Gastrocnemius medialis (tissue), 4 donors: Measurements from ENCODE around the gene TNFRSF6B. TPM values are rescaled to one million over a fixed set of nuclear protein-coding genes. Genes with fewer than 3 reads are reported as not detected.

Experiments used
- ATAC-seq, 2 donors: fragments of 150-250 bp; one replicate each; pipeline ENCODE4 v1.9.1; 2016
- DNase-seq, 2 donors: peaks; one replicate each; pipeline ENCODE4 v3.0.0-alpha.2; 2019
- H3K27ac ChIP-seq, 4 donors: fragments of 200-600 bp; sonication (generic); 1 replicate in 1 of 4; 2 replicates in 3 of 4; pipeline ENCODE4 v1.5.1; 2016 to 2018; ENCODE audit warnings: mild to moderate bottlenecking in 2 of 4, moderate library complexity in 1 of 4
- H3K27me3 ChIP-seq, 3 donors: fragments of 200-600 bp; sonication (generic) in 2 of 3; 1 replicate in 1 of 3; 2 replicates in 2 of 3; pipeline versions ENCODE4 v1.5.1 to v1.6.0; 2016 to 2019; ENCODE audit warnings: mild to moderate bottlenecking in 1 of 3, moderate library complexity in 1 of 3
- H3K36me3 ChIP-seq, 2 donors: fragments of 200-600 bp; sonication (generic) in 1 of 2; one replicate each; pipeline ENCODE4 v1.5.1; 2017 to 2018
- H3K4me1 ChIP-seq, 2 donors: fragments of 200-600 bp; sonication (generic) in 1 of 2; one replicate each; pipeline ENCODE4 v1.5.1; 2016 to 2017; ENCODE audit warnings: mild to moderate bottlenecking in 2 of 2
- H3K4me3 ChIP-seq, 4 donors: fragments of 200-600 bp; sonication (generic) in 3 of 4; 1 replicate in 1 of 4; 2 replicates in 3 of 4; pipeline ENCODE4 v1.5.1; 2016 to 2019; ENCODE audit warnings: mild to moderate bottlenecking in 2 of 4
- H3K9me3 ChIP-seq, 3 donors: fragments of 200-600 bp; sonication (generic) in 2 of 3; 1 replicate in 1 of 3; 2 replicates in 2 of 3; pipeline ENCODE4 v1.5.1; 2016 to 2019
- POLR2A ChIP-seq, 2 donors: fragments of 450-650 bp; IDR thresholded peaks; one replicate each; pipeline ENCODE4 v1.6.1; 2017; ENCODE audit warnings: antibody characterized with exemption in 2 of 2, mild to moderate bottlenecking in 2 of 2, moderate library complexity in 2 of 2
- in situ Hi-C, 4 donors: fragments of 200-750 bp; cut with MboI; loops; one replicate each; pipeline versions ENCODE4 v1.15.0 to v1.8.0; 2017; ENCODE audit warnings: low sequenced_read_pairs in 4 of 4
- intact Hi-C: fragments of 100-400 bp; cut with DNase I; formaldehyde crosslinking; loops from one replicate; pipeline ENCODE4 v1.15.1; 2023; ENCODE audit warnings: low total_unique reads
- total RNA-seq, 4 donors: library from RNA; depleted of rRNA; stranded (reverse); fragments of >200 nt; gene quantifications; one replicate each; pipeline versions ENCODE4 v1.1.0 to v1.2.3, GENCODE V29; 2016
- TF ChIP-seq, protein P1 (sequence below), 5 experiments: fragments of 450-650 bp in 3 of 5; fragments of 200-600 bp in 2 of 5; sonication (generic) in 2 of 5; IDR thresholded peaks in 4 of 5; conservative IDR thresholded peaks in 1 of 5; 1 replicate in 4 of 5; 2 replicates in 1 of 5; pipeline ENCODE4 v1.5.1; 2016 to 2019; ENCODE audit warnings: antibody characterized with exemption in 5 of 5, mild to moderate bottlenecking in 3 of 5, moderate library complexity in 3 of 5

Gene TNFRSF6B
- total RNA-seq, 4 donors from 2014 or later: 1.2 to 4.8 (median 3.1) TPM

DNA sequence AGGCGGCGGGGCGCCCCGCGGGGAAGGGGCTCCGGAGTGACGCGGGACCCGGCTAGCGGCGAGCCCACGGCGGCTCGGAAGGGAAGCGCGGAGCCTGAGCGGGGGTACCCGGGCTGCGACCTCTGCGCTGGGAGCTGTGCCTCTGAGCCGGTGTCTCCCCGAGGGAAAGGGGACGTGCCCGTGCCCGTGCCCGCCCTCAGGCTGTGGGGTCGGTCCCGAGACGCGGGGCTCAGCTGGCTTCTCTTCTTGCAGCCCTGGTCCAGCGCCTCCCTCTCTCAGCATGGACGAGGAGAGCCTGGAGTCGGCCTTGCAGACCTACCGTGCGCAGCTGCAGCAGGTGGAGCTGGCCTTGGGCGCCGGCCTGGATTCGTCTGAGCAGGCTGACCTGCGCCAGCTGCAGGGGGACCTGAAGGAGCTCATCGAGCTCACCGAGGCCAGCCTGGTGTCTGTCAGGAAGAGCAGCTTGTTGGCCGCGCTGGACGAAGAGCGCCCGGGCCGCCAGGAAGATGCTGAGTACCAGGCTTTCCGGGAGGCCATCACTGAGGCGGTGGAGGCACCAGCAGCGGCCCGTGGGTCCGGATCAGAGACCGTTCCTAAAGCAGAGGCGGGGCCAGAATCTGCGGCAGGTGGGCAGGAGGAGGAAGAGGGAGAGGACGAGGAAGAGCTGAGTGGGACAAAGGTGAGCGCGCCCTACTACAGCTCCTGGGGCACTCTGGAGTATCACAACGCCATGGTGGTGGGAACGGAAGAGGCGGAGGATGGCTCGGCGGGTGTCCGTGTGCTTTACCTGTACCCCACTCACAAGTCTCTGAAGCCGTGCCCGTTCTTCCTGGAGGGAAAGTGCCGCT is 12.1 kb downstream of the TNFRSF6B start:
- ATAC-seq (peak in 1 of 2 donors; percentile 8), DNase-seq (no peak)
- in situ Hi-C loops (no loop called here), intact Hi-C loops (no loop called here)
- no peak for TF ChIP-seq POLR2A (IDR thresholded peaks at IDR 0.05)
- TF ChIP-seq, protein P1, sequence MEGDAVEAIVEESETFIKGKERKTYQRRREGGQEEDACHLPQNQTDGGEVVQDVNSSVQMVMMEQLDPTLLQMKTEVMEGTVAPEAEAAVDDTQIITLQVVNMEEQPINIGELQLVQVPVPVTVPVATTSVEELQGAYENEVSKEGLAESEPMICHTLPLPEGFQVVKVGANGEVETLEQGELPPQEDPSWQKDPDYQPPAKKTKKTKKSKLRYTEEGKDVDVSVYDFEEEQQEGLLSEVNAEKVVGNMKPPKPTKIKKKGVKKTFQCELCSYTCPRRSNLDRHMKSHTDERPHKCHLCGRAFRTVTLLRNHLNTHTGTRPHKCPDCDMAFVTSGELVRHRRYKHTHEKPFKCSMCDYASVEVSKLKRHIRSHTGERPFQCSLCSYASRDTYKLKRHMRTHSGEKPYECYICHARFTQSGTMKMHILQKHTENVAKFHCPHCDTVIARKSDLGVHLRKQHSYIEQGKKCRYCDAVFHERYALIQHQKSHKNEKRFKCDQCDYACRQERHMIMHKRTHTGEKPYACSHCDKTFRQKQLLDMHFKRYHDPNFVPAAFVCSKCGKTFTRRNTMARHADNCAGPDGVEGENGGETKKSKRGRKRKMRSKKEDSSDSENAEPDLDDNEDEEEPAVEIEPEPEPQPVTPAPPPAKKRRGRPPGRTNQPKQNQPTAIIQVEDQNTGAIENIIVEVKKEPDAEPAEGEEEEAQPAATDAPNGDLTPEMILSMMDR (IDR thresholded peaks at IDR 0.05 in 4 of 5, conservative IDR thresholded peaks at IDR 0.05 in 1 of 5): no peak
- H3K4me3 ChIP-seq: peak overlapping the region; percentile 76 to 90 (median 85)
- H3K9me3 ChIP-seq: no peaks in the 10 kb centered on the region
- no peaks in the 10 kb centered on the region for H3K27me3 ChIP-seq
- H3K36me3 ChIP-seq: peaks cover 0 to 50% of the 10 kb centered on the region in 2 donors
- H3K27ac ChIP-seq: peak overlapping the region; percentile 80 to 91 (median 90)
- peaks cover 11 to 23% of the 10 kb centered on the region in 2 donors for H3K4me1 ChIP-seq

DNA sequence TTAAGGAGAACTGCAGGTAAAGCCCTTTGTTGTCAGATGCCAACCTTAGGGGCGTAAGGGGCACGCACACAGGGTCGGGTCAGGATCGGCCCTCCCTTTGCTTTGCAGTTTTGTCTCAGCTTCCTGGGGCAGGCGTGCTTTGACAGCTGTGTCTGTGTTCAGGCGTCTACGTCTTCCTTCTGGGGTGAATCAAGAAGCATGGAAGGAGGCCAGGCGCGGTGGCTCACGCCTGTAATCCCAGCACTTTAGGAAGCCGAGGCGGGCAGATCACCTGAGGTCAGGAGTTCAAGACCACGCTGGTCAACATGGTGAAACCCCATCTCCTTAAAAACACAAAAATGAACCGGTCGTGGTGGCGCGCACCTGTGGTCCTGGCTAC is 12.7 kb downstream of the TNFRSF6B start:
- TF ChIP-seq POLR2A (IDR thresholded peaks at IDR 0.05): no peak
- TF ChIP-seq, protein P1 (IDR thresholded peaks at IDR 0.05 in 4 of 5, conservative IDR thresholded peaks at IDR 0.05 in 1 of 5): no peak
- Histone ChIP-seq H3K36me3 (peaks cover 0 to 54% of the 10 kb centered on the region in 2 donors), H3K27ac (no peak overlapping the region), H3K4me3 (peak overlapping the region in 2 of 4 donors; percentile 76 to 90), H3K9me3 (no peaks in the 10 kb centered on the region), H3K27me3 (no peaks in the 10 kb centered on the region), H3K4me1 (peaks cover 11 to 23% of the 10 kb centered on the region in 2 donors)
- intact Hi-C loops (no loop called here), in situ Hi-C loops (no loop called here)
- DNase-seq (no peak), ATAC-seq (no peak)

DNA sequence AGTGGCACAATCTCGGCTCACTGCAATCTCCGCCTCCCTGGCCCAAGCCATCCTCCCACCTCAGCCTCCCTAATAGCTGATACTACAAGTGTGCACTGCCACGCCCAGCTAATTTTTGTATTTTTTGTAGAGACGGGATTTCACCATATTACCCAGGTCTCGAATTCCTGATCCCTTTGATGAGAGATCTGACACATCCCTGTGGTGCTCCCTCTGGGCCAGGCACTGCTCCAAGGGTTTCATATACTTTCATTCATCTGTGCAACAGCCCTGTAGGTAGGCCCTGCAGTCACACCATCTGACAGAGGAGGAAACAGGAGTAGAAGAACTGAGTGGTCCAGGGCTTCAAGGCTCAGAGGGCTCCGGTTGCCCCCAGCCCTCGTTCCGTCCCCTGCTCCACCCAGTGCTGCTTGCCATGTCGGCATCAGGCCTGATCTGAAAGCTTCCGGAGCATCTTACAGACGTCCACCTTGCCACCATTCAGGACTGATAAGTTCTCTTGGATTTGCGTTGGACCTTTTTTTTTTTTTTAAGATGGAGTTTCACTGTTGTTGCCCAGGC is 14.7 kb downstream of the TNFRSF6B start:
- peaks cover 8 to 22% of the 10 kb centered on the region in 2 donors for H3K4me1 ChIP-seq
- no peak for DNase-seq
- H3K27ac ChIP-seq: no peak overlapping the region
- H3K9me3 ChIP-seq: no peaks in the 10 kb centered on the region
- no peaks in the 10 kb centered on the region for H3K27me3 ChIP-seq
- H3K4me3 ChIP-seq: no peak overlapping the region
- peaks cover 0 to 44% of the 10 kb centered on the region in 2 donors for H3K36me3 ChIP-seq
- ATAC-seq: no peak
- in situ Hi-C loops (loop anchor here in 1 of 4 donors (10.0 kb wide), 1 partner anchor 56 kb away; the partner anchor contains the start of genes RTEL1 and STMN3), intact Hi-C loops (no loop called here)
- TF ChIP-seq, protein P1 (IDR thresholded peaks at IDR 0.05 in 4 of 5, conservative IDR thresholded peaks at IDR 0.05 in 1 of 5): no peak
- TF ChIP-seq POLR2A (IDR thresholded peaks at IDR 0.05): no peak

DNA sequence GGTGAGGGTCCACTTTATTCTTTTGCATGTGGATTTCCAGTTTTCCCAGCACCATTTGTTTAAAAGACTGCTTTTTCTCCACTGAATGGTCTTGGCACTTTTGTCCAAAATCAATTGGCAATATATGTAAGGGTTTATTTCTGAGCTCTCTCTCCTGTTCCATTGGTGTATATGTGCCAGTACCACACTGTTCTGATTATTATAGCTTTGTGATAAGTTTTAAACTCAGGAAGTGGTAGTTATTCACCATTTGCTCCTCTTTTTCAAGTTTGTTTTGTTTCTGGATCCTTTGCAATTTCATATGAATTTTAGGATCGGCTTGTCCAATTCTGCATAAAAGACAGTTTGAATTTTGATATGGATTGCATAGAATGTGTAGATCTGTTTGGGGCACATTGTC is 15.7 kb downstream of the TNFRSF6B start:
- Histone ChIP-seq H3K4me1 (peaks cover 0 to 13% of the 10 kb centered on the region in 2 donors), H3K27ac (no peak overlapping the region), H3K4me3 (no peak overlapping the region), H3K9me3 (no peaks in the 10 kb centered on the region), H3K36me3 (peaks cover 0 to 48% of the 10 kb centered on the region in 2 donors), H3K27me3 (no peaks in the 10 kb centered on the region)
- DNase-seq (no peak), ATAC-seq (no peak)
- intact Hi-C loops (no loop called here), in situ Hi-C loops (loop anchor here in 1 of 4 donors (10.0 kb wide), 1 partner anchor 57 kb away; the partner anchor contains the start of genes RTEL1 and STMN3)
- TF ChIP-seq, protein P1 (IDR thresholded peaks at IDR 0.05 in 4 of 5, conservative IDR thresholded peaks at IDR 0.05 in 1 of 5): no peak
- TF ChIP-seq POLR2A (IDR thresholded peaks at IDR 0.05): no peak
